Bronchial epithelial cell (primary cell): ENCODE measurements around the gene USP38. TPM values are rescaled to one million over a fixed set of nuclear protein-coding genes. Genes with fewer than 3 reads are reported as not detected.
A peak's percentile ranks its signal among the peaks of the same experiment; 100 is the strongest.

Experiments
- DNase-seq: peaks from one replicate; pipeline ENCODE4 v3.0.0-alpha.2; 2010; ENCODE audit warnings: low read depth
- FAIRE-seq: peaks from 2 replicates; lab custom pipeline; 2011; peaks lifted over from hg19 to GRCh38; lab: Jason Lieb, UNC
- H3K27me3 ChIP-seq: 2 replicates; pipeline ENCODE4 v1.5.1; 2011; ENCODE audit warnings: low read length; ENCODE audit not compliant: control insufficient read depth, insufficient read depth
- H3K36me3 ChIP-seq: 2 replicates; pipeline ENCODE4 v1.5.1; 2011; ENCODE audit warnings: low read length; ENCODE audit not compliant: control insufficient read depth, insufficient read depth
- H3K4me3 ChIP-seq: 2 replicates; pipeline ENCODE4 v1.5.1; 2011; ENCODE audit warnings: mild to moderate bottlenecking, low read depth, low read length, control low read depth
- total RNA-seq: library from RNA; depleted of rRNA; stranded (reverse); fragments of >200 nt; gene quantifications from 2 replicates; pipeline ENCODE4 v1.2.1, GENCODE V29; 2014
- TF ChIP-seq, protein P1 (sequence below): IDR thresholded peaks from 2 replicates; pipeline ENCODE4 v1.5.1; 2011; ENCODE audit warnings: mild to moderate bottlenecking, moderate library complexity, low read length, control low read depth, inconsistent platforms; ENCODE audit not compliant: insufficient read depth, severe bottlenecking

Gene USP38
- total RNA-seq, 1 donor from 2014 or later, result 18.4 TPM

GRCh38 chr4:143186212-143186611 is 1.5 kb downstream of the USP38 start:
- no peak for FAIRE-seq
- no peaks in the 10 kb centered on the region for H3K27me3 ChIP-seq
- peak overlapping the region; percentile 81 for H3K4me3 ChIP-seq
- H3K36me3 ChIP-seq, result no peaks in the 10 kb centered on the region
- DNase-seq, result peak; percentile 77
- TF ChIP-seq, protein P1, sequence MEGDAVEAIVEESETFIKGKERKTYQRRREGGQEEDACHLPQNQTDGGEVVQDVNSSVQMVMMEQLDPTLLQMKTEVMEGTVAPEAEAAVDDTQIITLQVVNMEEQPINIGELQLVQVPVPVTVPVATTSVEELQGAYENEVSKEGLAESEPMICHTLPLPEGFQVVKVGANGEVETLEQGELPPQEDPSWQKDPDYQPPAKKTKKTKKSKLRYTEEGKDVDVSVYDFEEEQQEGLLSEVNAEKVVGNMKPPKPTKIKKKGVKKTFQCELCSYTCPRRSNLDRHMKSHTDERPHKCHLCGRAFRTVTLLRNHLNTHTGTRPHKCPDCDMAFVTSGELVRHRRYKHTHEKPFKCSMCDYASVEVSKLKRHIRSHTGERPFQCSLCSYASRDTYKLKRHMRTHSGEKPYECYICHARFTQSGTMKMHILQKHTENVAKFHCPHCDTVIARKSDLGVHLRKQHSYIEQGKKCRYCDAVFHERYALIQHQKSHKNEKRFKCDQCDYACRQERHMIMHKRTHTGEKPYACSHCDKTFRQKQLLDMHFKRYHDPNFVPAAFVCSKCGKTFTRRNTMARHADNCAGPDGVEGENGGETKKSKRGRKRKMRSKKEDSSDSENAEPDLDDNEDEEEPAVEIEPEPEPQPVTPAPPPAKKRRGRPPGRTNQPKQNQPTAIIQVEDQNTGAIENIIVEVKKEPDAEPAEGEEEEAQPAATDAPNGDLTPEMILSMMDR, result no peak

DNA sequence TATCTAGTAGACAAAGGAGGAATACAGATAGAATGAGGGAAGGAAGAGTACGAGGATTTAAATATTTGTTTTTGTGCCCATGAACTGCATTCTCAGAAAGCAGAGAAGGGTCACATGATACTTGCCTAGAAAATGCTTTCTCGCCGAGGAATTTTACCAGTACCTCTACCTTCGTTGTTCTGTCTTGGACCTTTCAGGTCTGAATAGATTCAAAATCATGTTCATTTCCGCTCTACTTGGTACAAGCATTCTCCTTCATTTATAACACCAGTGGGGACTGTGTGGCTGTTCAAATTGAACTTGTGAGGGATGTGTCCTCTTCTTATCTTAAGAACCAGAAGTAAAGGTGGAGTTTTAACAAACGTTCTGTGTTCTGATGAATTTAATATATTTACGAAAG is 1.9 kb downstream of the USP38 start:
- no peak for FAIRE-seq
- peak overlapping the region; percentile 81 for H3K4me3 ChIP-seq
- peak; percentile 25 for DNase-seq

DNA sequence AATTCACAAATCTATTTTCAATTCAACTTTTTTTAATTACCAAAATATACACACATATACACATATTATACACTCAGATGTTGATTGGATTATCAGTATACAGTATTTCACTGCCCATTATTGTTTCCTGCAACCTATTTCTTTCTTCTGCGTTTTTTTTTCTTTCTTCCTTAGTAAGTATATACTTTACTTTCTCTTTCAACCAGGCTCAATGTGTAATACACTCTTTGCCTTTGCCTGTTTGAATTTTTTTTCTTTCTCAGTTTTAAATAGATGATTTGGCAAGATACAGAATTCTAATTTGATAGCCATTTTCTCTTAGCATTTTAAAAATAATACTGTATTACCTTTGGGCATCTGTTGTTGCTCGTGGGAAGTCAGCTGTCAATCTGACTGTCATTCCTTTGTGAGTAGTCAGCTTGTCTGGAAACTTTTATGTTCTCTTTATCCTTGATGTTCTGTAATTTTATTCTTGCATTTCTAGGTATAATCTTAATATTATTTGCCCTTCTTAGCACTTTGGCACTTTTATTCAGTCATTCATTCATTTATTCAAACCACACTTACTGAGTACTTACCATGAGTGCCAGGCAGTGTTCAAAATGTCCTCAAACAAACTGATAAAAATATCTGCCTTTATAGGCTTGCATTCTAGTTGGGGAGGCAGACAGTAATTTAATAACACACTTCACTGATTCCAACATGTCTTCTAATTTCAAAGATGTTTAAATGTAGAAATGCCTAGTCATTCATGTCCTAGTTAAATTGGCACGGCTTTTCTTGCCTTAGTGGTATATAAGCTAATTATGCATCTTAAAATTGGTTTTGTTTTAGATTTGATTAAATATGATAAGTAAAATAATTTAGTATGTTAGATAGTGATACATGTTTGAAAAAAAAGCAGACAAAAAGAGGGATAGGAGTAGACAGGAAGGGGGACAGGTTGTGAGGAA is 3.7 kb downstream of the USP38 start:
- FAIRE-seq, result no peak
- TF ChIP-seq, protein P1, result no peak
- DNase-seq, result peak; percentile 40
- Histone ChIP-seq H3K4me3 (no peak overlapping the region), H3K27me3 (no peaks in the 10 kb centered on the region), H3K36me3 (peaks cover 2% of the 10 kb centered on the region)

More for the DNA sequence above, 1.9 kb downstream of the USP38 start:
- Histone ChIP-seq H3K27me3 (no peaks in the 10 kb centered on the region), H3K36me3 (no peaks in the 10 kb centered on the region)
- TF ChIP-seq, protein P1, result no peak

- H3K36me3 ChIP-seq, result peaks cover 2% of the 10 kb centered on the region
- H3K27me3 ChIP-seq, result no peaks in the 10 kb centered on the region
- TF ChIP-seq, protein P1, result no peak
- DNase-seq (no peak), FAIRE-seq (no peak)
- H3K4me3 ChIP-seq, result no peak overlapping the region
Observed at GRCh38 chr4:143189528-143189927, 4.8 kb downstream of the USP38 start.

- Histone ChIP-seq H3K27me3 (no peaks in the 10 kb centered on the region), H3K36me3 (peaks cover 8% of the 10 kb centered on the region), H3K4me3 (no peak overlapping the region)
- FAIRE-seq (no peak), DNase-seq (no peak)
- TF ChIP-seq, protein P1, result no peak
Observed at GRCh38 chr4:143195581-143195980, 10.9 kb downstream of the USP38 start.
